Neural crest cell (in vitro differentiated cells): ENCODE measurements around the gene TSHZ1. TPM values are rescaled to one million over a fixed set of nuclear protein-coding genes. Genes with fewer than 3 reads are reported as not detected.

Experiments
- DNase-seq: peaks from one replicate; pipeline ENCODE4 v3.0.0; 2021; ENCODE audit warnings: low read depth, mixed read lengths, low spot score
- H3K27ac Mint-ChIP-seq: one replicate; pipeline ENCODE4 v1.8.0; 2021; ENCODE audit warnings: mild to moderate bottlenecking, mixed read lengths; ENCODE audit not compliant: unreplicated experiment
- H3K27me3 Mint-ChIP-seq: 2 replicates; pipeline ENCODE4 v1.8.0; 2021; ENCODE audit warnings: low read depth, mild to moderate bottlenecking, mixed read lengths
- H3K36me3 Mint-ChIP-seq: 2 replicates; pipeline ENCODE4 v1.8.0; 2021; ENCODE audit warnings: low read depth, mild to moderate bottlenecking, mixed read lengths
- H3K4me1 Mint-ChIP-seq: 2 replicates; pipeline ENCODE4 v1.8.0; 2021; ENCODE audit warnings: mixed read lengths
- H3K4me3 Mint-ChIP-seq: one replicate; pipeline ENCODE4 v1.8.0; 2021; ENCODE audit warnings: mild to moderate bottlenecking, mixed read lengths
- H3K9me3 Mint-ChIP-seq: 2 replicates; pipeline ENCODE4 v1.8.0; 2021; ENCODE audit warnings: mixed read lengths
- total RNA-seq: library from RNA; stranded (reverse); gene quantifications from 2 replicates; pipeline ENCODE4 v1.2.1, GENCODE V29; 2021
- TF ChIP-seq, protein P1 (sequence below): fragments of 200-600 bp; sonication (generic); conservative IDR thresholded peaks from 2 replicates; pipeline ENCODE4 v1.5.0; 2021; ENCODE audit warnings: antibody characterized with exemption, mild to moderate bottlenecking

TSHZ1 gene
- total RNA-seq, 1 donor from 2014 or later, result 6.9 TPM

DNA sequence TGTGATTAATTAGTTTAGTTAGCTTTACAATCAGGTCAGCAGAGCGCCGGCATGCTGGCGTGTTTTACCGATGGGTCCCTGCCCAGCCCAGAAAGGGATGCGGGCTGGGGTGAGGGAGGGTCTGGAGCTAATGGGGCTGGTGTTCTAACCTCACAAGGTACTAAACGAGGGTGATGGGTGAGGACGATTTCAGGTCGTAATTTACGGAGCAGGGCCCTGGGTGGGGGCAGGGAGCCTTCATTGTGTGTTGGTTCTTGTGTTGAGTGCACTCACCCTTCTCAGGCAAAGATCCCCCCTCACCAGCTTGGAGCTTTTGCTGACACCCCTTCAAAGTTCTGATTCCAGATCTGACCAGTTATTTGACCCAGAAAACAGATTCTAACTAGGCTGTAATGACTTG, 41.2 kb upstream of the TSHZ1 start:
- no peak overlapping the region for H3K27ac Mint-ChIP-seq
- TF ChIP-seq, protein P1, sequence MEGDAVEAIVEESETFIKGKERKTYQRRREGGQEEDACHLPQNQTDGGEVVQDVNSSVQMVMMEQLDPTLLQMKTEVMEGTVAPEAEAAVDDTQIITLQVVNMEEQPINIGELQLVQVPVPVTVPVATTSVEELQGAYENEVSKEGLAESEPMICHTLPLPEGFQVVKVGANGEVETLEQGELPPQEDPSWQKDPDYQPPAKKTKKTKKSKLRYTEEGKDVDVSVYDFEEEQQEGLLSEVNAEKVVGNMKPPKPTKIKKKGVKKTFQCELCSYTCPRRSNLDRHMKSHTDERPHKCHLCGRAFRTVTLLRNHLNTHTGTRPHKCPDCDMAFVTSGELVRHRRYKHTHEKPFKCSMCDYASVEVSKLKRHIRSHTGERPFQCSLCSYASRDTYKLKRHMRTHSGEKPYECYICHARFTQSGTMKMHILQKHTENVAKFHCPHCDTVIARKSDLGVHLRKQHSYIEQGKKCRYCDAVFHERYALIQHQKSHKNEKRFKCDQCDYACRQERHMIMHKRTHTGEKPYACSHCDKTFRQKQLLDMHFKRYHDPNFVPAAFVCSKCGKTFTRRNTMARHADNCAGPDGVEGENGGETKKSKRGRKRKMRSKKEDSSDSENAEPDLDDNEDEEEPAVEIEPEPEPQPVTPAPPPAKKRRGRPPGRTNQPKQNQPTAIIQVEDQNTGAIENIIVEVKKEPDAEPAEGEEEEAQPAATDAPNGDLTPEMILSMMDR, result no peak
- H3K36me3 Mint-ChIP-seq, result no peaks in the 10 kb centered on the region
- no peaks in the 10 kb centered on the region for H3K27me3 Mint-ChIP-seq
- H3K4me1 Mint-ChIP-seq, result peaks cover 13% of the 10 kb centered on the region
- no peaks in the 10 kb centered on the region for H3K9me3 Mint-ChIP-seq
- DNase-seq, result no peak
- no peak overlapping the region for H3K4me3 Mint-ChIP-seq

DNA sequence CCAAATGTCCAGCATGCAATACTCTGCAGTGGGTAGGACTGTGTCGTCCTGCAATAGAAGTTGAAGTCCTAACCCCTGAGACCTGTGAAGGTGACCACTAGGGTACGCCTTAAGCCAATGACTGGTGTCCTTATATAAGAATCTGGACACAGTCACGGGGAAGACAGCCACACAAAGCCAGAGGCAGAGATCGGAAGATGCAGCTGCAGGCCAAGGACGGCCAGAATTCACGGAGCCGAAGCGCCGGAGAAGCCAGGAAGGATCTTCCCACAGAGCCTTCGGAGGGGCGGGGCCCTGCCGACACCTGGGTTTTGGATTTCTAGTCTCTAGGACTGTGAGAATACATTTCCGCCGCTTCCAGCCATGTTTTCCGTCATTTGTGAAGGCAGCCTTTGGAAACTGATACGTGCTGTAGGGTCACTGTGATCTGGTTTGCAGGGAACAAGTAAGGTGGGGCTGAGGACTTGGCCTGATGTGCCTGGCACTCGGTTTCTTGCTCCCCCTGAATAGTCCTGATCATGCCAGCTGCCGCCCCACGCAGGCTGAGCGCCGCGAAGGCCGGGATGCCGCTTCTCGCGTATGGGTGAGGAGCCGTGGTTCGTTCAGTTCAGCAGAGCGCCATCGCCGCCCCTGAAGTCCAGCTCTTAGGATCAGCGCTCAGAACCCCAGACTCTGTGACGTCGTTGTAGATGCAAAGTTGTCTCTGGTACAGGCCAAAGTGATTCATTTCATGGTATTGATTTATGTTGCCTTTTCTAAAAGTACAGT, 40.4 kb upstream of the TSHZ1 start:
- no peak overlapping the region for H3K4me3 Mint-ChIP-seq
- TF ChIP-seq, protein P1, result no peak
- H3K27me3 Mint-ChIP-seq, result no peaks in the 10 kb centered on the region
- DNase-seq, result no peak
- H3K27ac Mint-ChIP-seq, result no peak overlapping the region
- H3K9me3 Mint-ChIP-seq, result no peaks in the 10 kb centered on the region
- peaks cover 13% of the 10 kb centered on the region for H3K4me1 Mint-ChIP-seq
- no peaks in the 10 kb centered on the region for H3K36me3 Mint-ChIP-seq

DNA sequence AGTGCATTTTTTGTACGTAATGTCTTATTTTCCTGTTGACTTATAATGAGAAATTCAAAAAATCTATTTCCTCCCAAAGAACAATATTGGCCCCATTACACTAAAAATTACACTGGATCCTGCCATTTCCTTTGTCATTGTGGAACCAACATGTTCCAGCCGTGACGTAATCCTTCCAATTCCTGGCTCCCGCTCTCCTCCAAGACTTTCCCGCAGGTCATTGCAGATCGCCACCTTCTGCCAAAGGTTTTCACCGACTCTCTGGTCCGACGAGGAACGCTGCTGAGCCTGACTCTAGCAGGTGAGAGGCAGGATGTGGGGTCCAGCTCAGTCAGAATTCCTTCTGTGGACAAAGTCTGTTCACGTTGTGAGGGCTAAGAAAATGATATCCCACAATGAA, 39.7 kb upstream of the TSHZ1 start:
- Mint-ChIP-seq H3K27me3 (no peaks in the 10 kb centered on the region), H3K4me1 (peaks cover 13% of the 10 kb centered on the region), H3K27ac (no peak overlapping the region), H3K36me3 (no peaks in the 10 kb centered on the region), H3K4me3 (no peak overlapping the region), H3K9me3 (no peaks in the 10 kb centered on the region)
- no peak for DNase-seq
- TF ChIP-seq, protein P1, result no peak

DNA sequence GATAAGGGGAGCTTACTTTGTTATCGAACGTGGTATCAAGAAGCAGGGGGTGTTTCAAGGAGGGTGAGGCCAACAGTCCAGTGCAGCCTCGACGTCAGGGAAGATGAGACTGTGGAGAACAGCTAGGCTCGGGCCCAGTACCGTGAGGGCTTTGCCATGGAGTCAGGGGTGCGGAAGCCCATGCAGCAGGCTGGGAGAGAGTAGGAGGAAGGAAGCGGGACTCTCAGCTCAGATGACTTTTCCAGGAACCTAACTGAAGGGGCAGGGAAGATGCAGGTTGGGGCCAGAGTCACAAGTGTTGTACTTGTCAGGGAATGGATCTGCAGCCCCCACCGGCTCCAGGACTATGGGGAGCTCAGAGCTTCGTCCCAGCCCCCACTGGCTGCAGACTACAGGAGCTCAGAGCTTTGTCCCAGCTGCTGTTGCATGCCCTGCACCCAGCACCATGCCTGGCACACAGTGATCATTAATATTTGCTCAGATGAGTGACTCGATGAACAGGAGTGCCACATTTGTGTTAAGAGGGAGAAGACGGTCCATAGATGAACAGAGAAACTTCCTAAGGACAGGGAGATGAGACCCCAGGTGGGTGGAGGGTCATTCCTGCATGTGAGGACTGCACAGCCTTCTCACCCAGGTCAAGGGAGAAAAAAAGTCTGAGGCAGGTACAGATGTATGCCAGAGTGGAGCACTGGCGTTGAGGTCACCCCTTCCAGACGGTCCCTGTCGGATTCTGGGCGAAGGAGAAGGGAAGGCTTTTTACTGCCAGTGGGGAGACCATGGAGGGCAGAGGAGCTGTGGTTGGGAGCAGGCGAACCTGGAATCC, 38.1 kb upstream of the TSHZ1 start:
- no peak overlapping the region for H3K4me3 Mint-ChIP-seq
- H3K9me3 Mint-ChIP-seq, result no peaks in the 10 kb centered on the region
- no peaks in the 10 kb centered on the region for H3K36me3 Mint-ChIP-seq
- TF ChIP-seq, protein P1, result no peak
- no peak overlapping the region for H3K27ac Mint-ChIP-seq
- no peaks in the 10 kb centered on the region for H3K27me3 Mint-ChIP-seq
- H3K4me1 Mint-ChIP-seq, result peaks cover 13% of the 10 kb centered on the region
- DNase-seq, result no peak

DNA sequence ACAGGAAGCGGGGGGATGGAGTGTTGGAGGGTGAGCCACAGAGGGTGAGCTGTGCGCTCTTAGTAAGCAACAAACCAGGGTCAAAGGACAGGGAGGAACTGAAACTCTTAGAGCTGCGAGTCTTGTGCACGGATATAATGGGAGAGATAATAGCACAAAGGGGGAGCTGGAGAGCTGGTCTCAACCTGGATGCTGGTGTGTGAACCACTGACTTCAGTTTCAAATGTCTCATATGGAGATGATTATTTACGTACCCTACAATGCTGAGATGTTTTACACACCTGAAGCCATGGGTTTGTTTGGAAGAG, 37.5 kb upstream of the TSHZ1 start:
- no peaks in the 10 kb centered on the region for H3K9me3 Mint-ChIP-seq
- no peak overlapping the region for H3K27ac Mint-ChIP-seq
- H3K4me3 Mint-ChIP-seq, result no peak overlapping the region
- no peaks in the 10 kb centered on the region for H3K27me3 Mint-ChIP-seq
- no peak for DNase-seq
- H3K36me3 Mint-ChIP-seq, result no peaks in the 10 kb centered on the region
- H3K4me1 Mint-ChIP-seq, result peaks cover 13% of the 10 kb centered on the region
- TF ChIP-seq, protein P1, result no peak
